Ishikawa (cell line): Measurements from ENCODE around the gene SLC25A13.
A peak's percentile ranks its signal among the peaks of the same experiment; 100 is the strongest.

Source experiments
- CEBPB ChIP-seq: IDR thresholded peaks from 2 replicates; pipeline ENCODE4 v1.6.1; 2012
- CREB1 ChIP-seq: IDR thresholded peaks from 2 replicates; pipeline ENCODE4 v1.6.1; 2012; ENCODE audit warnings: low read depth
- EGR1 ChIP-seq: IDR thresholded peaks from 2 replicates; pipeline ENCODE4 v1.6.1; 2012
- EP300 ChIP-seq: IDR thresholded peaks from 2 replicates; pipeline ENCODE4 v1.6.1; 2012; ENCODE audit warnings: borderline replicate concordance
- FOXM1 ChIP-seq: IDR thresholded peaks from 2 replicates; pipeline ENCODE4 v1.6.1; 2012; ENCODE audit warnings: low read depth, borderline replicate concordance
- NFIC ChIP-seq: IDR thresholded peaks from 2 replicates; pipeline ENCODE4 v1.6.1; 2012
- RAD21 ChIP-seq: IDR thresholded peaks from 2 replicates; pipeline ENCODE4 v1.6.1; 2012; ENCODE audit warnings: low read depth
- REST ChIP-seq: IDR thresholded peaks from 2 replicates; pipeline ENCODE4 v1.6.1; 2012; ENCODE audit warnings: low read depth, mild to moderate bottlenecking
- TAF1 ChIP-seq: IDR thresholded peaks from 2 replicates; pipeline ENCODE4 v1.6.1; 2012; ENCODE audit warnings: low read depth, mild to moderate bottlenecking
- TCF12 ChIP-seq: IDR thresholded peaks from 2 replicates; pipeline ENCODE4 v1.6.1; 2012; ENCODE audit warnings: low read depth
- TEAD4 ChIP-seq: IDR thresholded peaks from 2 replicates; pipeline ENCODE4 v1.6.1; 2012
- YY1 ChIP-seq: IDR thresholded peaks from 2 replicates; pipeline ENCODE4 v1.6.1; 2012; ENCODE audit warnings: low read depth
- ZBTB7A ChIP-seq: IDR thresholded peaks from 2 replicates; pipeline ENCODE4 v1.6.1; 2012; ENCODE audit warnings: low read depth
- TF ChIP-seq, protein P1 (sequence below): IDR thresholded peaks from 2 replicates; pipeline ENCODE4 v1.6.1; 2012
- TF ChIP-seq, protein P2 (sequence below): IDR thresholded peaks from 2 replicates; pipeline ENCODE4 v1.6.1; 2012

The SLC25A13 gene

GRCh38 chr7:96143495-96144259 is 178.2 kb downstream of the SLC25A13 start:
- no peak for TF ChIP-seq TEAD4
- TF ChIP-seq, protein P1, sequence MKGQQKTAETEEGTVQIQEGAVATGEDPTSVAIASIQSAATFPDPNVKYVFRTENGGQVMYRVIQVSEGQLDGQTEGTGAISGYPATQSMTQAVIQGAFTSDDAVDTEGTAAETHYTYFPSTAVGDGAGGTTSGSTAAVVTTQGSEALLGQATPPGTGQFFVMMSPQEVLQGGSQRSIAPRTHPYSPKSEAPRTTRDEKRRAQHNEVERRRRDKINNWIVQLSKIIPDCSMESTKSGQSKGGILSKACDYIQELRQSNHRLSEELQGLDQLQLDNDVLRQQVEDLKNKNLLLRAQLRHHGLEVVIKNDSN = no peak
- TF ChIP-seq EGR1 = no peak
- TF ChIP-seq YY1 = no peak
- no peak for TF ChIP-seq ZBTB7A
- TF ChIP-seq, protein P2, sequence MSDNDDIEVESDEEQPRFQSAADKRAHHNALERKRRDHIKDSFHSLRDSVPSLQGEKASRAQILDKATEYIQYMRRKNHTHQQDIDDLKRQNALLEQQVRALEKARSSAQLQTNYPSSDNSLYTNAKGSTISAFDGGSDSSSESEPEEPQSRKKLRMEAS = no peak
- no peak for TF ChIP-seq TAF1
- no peak for TF ChIP-seq EP300
- no peak for TF ChIP-seq CEBPB
- no peak for TF ChIP-seq REST
- no peak for TF ChIP-seq FOXM1
- TF ChIP-seq TCF12 = no peak
- no peak for TF ChIP-seq NFIC
- TF ChIP-seq RAD21 = no peak
- no peak for TF ChIP-seq CREB1

DNA sequence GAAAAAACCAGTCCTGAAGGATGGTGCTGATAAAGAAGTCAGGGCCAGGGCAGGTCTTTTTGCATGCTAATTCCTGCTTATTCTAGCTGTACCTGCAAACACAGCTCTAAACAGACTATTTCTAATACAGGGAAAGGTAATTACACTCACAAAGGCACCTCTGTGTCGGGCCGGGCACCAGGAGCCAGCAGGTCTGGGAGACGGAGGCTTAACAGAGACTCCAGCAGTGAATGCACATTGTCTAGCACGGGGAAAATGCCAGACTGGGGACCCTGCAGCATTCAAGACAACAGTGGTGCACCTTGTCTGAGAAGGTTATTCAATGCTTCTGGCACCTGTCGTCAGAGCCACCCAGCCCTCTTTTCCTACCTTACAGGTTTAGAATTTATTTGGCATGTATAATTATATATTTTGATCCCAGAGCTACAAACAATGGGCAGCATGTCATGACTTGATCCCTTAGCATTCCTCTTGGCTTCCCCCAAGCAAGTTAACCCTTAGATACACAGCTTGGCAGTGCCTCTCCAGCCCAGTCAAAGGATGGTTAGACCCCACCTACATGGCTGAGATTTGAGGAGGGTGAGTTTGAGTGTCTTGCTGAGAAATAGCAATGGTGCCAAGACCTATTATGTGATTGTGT is 185.2 kb downstream of the SLC25A13 start:
- TF ChIP-seq ZBTB7A (no peak), NFIC (peak; percentile 52), EP300 (no peak; the same call in none of the 2 replicates), EGR1 (no peak), FOXM1 (0 out of 2 replicates have a peak, but pooled peaks have one; percentile 8), REST (no peak), TAF1 (no peak), RAD21 (no peak; the same call in 1 of the 2 replicates), TCF12 (peak; percentile 44; the same call in 1 of the 2 replicates), TEAD4 (no peak; the same call in 1 of the 2 replicates), YY1 (no peak), CEBPB (no peak), CREB1 (no peak)
- TF ChIP-seq, protein P2 = no peak
- TF ChIP-seq, protein P1 = no peak

- TF ChIP-seq EGR1 = no peak
- TF ChIP-seq CEBPB = peak; percentile 80
Measured at GRCh38 chr7:96135241-96135640, 186.7 kb downstream of the SLC25A13 start.

- TF ChIP-seq TAF1 = no peak
- TF ChIP-seq ZBTB7A = no peak
- TF ChIP-seq YY1 = no peak
- TF ChIP-seq TCF12 = no peak
- TF ChIP-seq NFIC = no peak
- TF ChIP-seq RAD21 = no peak
- no peak for TF ChIP-seq REST
- no peak for TF ChIP-seq FOXM1
- TF ChIP-seq EP300 = no peak
- no peak for TF ChIP-seq EGR1
- TF ChIP-seq TEAD4 = no peak
- TF ChIP-seq, protein P1 = no peak
- TF ChIP-seq, protein P2 = no peak
- TF ChIP-seq CREB1 = no peak
- TF ChIP-seq CEBPB = no peak
Measured at GRCh38 chr7:96131525-96131924, 190.4 kb downstream of the SLC25A13 start.
